Measurements from ENCODE around the gene DNASE1.
A peak's percentile ranks its signal among the peaks of the same experiment; 100 is the strongest.

DNASE1 gene

DNA sequence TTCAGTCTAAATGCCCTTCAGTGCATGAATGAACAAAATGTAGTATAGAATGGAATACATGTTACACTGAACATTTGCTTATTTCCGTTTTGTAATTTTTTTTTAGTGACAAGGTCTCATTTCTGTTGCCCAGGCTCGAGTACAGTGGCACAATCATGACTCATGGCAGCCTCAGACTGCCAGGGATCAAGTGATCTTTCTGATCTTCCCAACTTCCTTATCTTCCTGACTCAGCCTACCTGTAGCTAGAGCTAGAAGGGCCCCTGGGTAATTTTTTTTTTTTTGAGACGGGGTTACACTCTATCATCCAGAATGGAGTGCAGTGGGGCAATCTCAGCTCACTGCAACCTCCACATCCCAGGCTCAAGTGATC, 35.7 kb upstream of the DNASE1 start:
- no peaks in the 10 kb centered on the region for H3K27me3 ChIP-seq (ENCODE audit: insufficient read depth, low read length)
- H3K9me3 ChIP-seq (ENCODE audit: insufficient read depth, low read depth, low read length), result no peaks in the 10 kb centered on the region
- peaks cover 7% of the 10 kb centered on the region for H3K36me3 ChIP-seq (ENCODE audit: insufficient read depth, low read depth, low read length)
- H3K27ac ChIP-seq (ENCODE audit: low read length), result no peak overlapping the region
- H3K9ac ChIP-seq (ENCODE audit: low read depth, low read length), result no peak overlapping the region
- H3K4me3 ChIP-seq (ENCODE audit: low read length), result no peak overlapping the region
- no peaks in the 10 kb centered on the region for H3K4me1 ChIP-seq (ENCODE audit: insufficient read depth, low read length)

DNA sequence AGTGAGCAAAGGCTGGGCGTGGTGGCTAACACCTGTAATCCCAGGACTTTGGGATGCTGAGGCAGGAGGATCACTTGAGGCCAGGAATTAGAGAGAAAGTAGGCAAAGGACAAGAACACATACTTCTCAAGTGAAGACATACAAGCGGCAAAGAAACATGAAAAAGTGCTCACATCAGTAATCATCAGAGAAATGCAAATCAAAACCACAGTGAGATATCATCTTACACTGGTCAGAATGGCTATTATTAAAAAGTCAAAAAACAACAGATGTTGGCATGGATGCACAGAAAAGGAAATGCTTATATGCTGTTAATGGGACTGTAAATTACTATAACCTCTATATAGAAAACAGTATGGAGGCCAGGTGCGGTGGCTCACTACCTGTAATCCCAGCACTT, 30.8 kb upstream of the DNASE1 start:
- Histone ChIP-seq H3K27ac (ENCODE audit: low read length) (no peak overlapping the region), H3K9ac (ENCODE audit: low read depth, low read length) (no peak overlapping the region), H3K36me3 (ENCODE audit: insufficient read depth, low read depth, low read length) (no peaks in the 10 kb centered on the region), H3K4me1 (ENCODE audit: insufficient read depth, low read length) (no peaks in the 10 kb centered on the region), H3K27me3 (ENCODE audit: insufficient read depth, low read length) (no peaks in the 10 kb centered on the region), H3K4me3 (ENCODE audit: low read length) (no peak overlapping the region), H3K9me3 (ENCODE audit: insufficient read depth, low read depth, low read length) (no peaks in the 10 kb centered on the region)

DNA sequence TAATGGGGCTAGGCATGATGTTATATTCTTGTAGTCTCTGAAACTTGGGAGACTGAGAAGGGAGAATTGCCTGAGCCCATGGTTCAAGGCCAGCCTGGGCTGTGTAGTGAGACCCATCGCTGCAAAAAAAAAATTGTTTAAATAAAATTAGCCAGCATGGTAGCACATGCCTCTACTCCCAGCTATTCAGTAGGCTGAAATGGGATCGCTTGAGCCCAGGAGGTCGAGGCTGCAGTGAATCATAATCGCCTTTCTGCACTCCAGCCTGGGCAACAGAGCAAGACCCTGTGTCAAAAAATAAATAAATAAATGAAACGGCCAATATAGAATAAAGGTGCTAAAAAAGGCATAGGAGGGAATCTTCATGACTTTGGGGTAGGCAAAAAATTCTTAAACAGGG, 29.2 kb upstream of the DNASE1 start:
- Histone ChIP-seq H3K4me1 (ENCODE audit: insufficient read depth, low read length) (no peaks in the 10 kb centered on the region), H3K27me3 (ENCODE audit: insufficient read depth, low read length) (no peaks in the 10 kb centered on the region), H3K36me3 (ENCODE audit: insufficient read depth, low read depth, low read length) (no peaks in the 10 kb centered on the region), H3K4me3 (ENCODE audit: low read length) (no peak overlapping the region), H3K27ac (ENCODE audit: low read length) (no peak overlapping the region), H3K9me3 (ENCODE audit: insufficient read depth, low read depth, low read length) (no peaks in the 10 kb centered on the region), H3K9ac (ENCODE audit: low read depth, low read length) (no peak overlapping the region)

DNA sequence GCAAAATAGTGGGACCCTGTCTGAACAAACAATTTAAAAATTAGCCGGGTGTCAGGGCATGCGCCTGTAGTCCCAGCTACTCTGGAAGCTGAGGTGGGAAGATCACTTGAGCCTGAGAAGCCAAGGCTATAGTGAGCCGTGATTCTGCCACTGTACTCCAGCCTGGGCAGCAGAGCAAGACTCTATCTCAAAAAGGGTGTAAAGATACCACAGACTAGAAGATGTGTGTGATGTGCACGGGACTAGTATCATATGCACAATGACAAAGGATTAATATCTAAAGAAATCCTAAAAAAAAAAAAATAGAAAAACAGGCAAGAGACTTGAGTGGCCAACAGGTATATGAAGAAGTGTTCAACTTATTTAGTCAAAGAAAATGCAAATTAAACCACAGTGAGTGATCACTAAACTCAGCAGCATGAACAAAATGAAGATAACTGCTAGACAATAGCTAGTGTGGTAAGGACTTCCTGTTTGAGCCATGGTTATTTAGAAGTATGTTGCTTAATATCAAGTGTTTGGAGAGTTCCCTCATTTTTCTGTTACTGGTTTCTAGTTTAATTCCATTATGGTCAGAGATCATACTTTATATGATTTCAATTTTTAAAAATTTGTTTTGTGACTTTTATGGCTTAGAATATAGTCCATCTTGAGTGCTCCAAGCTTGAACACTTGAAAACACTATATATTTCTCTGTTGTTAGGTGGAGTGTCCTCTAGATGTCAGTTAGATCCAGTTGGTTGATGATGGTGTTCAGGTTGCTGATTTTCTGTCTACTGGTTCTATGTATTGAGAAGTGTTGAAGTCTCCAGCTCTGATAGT, 28.4 kb upstream of the DNASE1 start:
- H3K36me3 ChIP-seq (ENCODE audit: insufficient read depth, low read depth, low read length), result no peaks in the 10 kb centered on the region
- H3K9me3 ChIP-seq (ENCODE audit: insufficient read depth, low read depth, low read length), result no peaks in the 10 kb centered on the region
- no peak overlapping the region for H3K27ac ChIP-seq (ENCODE audit: low read length)
- H3K27me3 ChIP-seq (ENCODE audit: insufficient read depth, low read length), result no peaks in the 10 kb centered on the region
- no peak overlapping the region for H3K4me3 ChIP-seq (ENCODE audit: low read length)
- no peaks in the 10 kb centered on the region for H3K4me1 ChIP-seq (ENCODE audit: insufficient read depth, low read length)
- H3K9ac ChIP-seq (ENCODE audit: low read depth, low read length), result no peak overlapping the region

DNA sequence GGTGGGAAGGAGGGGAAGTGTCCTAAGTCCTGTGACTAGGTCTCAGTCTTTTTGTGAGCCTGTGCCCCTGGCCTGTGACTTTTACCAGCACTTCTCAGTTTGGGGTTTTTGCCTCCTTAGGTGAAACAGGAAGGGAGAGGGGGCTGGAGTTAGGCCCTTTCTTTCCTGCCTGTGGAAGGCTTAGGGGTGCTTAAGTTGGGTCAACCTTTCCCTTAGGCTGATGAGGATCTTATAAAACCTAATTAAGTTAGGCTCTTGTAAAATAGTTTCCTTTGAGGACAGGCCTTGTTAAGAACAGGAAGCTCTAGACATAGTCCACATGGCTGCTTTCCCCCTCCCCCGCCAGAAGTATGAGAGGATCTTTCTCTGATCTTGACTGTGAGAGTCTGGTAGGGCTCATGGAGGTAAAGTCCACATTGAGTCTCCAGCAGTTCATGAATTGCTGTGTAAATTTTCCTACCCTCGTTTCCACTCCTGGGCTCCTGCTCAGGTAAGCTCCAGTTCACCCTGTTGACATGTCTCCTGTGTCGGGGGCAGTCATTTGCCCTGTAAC, 17.0 kb upstream of the DNASE1 start:
- Histone ChIP-seq H3K27me3 (ENCODE audit: insufficient read depth, low read length) (no peaks in the 10 kb centered on the region), H3K36me3 (ENCODE audit: insufficient read depth, low read depth, low read length) (no peaks in the 10 kb centered on the region), H3K4me3 (ENCODE audit: low read length) (no peak overlapping the region), H3K9ac (ENCODE audit: low read depth, low read length) (peak overlapping the region; percentile 55; the same call in 1 of the 2 replicates), H3K9me3 (ENCODE audit: insufficient read depth, low read depth, low read length) (no peaks in the 10 kb centered on the region), H3K27ac (ENCODE audit: low read length) (peak overlapping the region; percentile 35), H3K4me1 (ENCODE audit: insufficient read depth, low read length) (peaks cover 16% of the 10 kb centered on the region; the same call in 1 of the 2 replicates)

DNA sequence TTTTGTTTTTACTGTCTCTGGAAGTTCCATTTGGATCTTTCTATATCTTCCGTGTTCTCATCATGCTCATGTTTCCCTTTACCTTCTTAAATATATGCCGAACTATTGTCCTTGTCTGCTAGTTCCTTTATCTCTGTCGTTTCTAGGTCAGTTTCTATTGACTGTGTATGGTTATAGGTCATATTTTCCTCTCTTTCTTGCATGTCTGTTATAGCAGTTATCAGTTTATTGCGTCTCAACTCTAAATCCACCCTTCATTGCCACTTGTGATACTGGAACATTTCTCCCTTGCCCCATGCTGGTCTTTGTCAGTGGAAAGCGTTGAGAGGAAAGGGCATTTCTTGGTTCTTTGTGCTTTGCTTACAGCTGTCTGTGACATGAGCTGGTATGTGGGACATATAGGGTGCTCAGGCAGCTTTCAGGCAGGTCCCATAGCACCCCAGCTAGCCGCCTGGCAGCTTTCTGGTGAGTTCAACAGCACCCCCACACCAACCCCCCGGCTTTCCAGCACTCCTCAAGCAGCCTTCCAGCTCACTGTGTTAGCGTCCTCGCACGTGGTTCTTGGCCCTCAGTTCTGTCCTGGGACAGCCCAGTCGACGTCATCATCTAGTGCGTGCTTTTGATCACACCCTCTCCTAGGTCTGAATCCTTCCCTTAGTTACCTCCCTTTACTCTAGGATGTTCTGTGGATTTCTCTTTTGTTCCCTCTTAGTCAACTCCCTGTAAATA, 15.4 kb upstream of the DNASE1 start:
- Histone ChIP-seq H3K4me3 (ENCODE audit: low read length) (no peak overlapping the region), H3K36me3 (ENCODE audit: insufficient read depth, low read depth, low read length) (no peaks in the 10 kb centered on the region), H3K9me3 (ENCODE audit: insufficient read depth, low read depth, low read length) (no peaks in the 10 kb centered on the region), H3K9ac (ENCODE audit: low read depth, low read length) (peak overlapping the region; percentile 22; the same call in 1 of the 2 replicates), H3K27ac (ENCODE audit: low read length) (no peak overlapping the region), H3K27me3 (ENCODE audit: insufficient read depth, low read length) (no peaks in the 10 kb centered on the region), H3K4me1 (ENCODE audit: insufficient read depth, low read length) (peaks cover 16% of the 10 kb centered on the region; the same call in 1 of the 2 replicates)

DNA sequence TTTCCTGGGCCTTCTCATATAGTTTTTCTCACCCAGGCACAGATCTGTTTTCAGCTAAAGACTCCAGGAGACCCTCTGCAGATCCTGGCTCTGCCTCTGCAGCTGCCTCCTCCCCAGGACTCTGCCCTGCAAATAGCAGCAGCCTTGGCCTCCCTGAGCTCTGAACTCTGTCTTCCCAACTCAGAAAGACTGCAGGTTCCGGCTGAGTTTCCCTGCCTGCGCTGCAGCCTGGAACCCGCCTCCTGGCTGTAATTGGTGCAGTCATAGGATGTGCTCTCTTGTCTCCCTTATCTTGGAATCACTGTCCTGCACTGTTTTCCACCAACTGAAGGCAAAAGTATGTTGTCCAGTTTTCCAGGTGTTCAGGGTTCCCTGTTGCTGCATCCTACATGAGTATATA, 14.3 kb upstream of the DNASE1 start:
- Histone ChIP-seq H3K4me1 (ENCODE audit: insufficient read depth, low read length) (peaks cover 21% of the 10 kb centered on the region), H3K27ac (ENCODE audit: low read length) (no peak overlapping the region), H3K9ac (ENCODE audit: low read depth, low read length) (0 out of 2 replicates have a peak overlapping the region, but pooled peaks have one; percentile 12), H3K9me3 (ENCODE audit: insufficient read depth, low read depth, low read length) (no peaks in the 10 kb centered on the region), H3K4me3 (ENCODE audit: low read length) (no peak overlapping the region), H3K27me3 (ENCODE audit: insufficient read depth, low read length) (no peaks in the 10 kb centered on the region), H3K36me3 (ENCODE audit: insufficient read depth, low read depth, low read length) (no peaks in the 10 kb centered on the region)

DNA sequence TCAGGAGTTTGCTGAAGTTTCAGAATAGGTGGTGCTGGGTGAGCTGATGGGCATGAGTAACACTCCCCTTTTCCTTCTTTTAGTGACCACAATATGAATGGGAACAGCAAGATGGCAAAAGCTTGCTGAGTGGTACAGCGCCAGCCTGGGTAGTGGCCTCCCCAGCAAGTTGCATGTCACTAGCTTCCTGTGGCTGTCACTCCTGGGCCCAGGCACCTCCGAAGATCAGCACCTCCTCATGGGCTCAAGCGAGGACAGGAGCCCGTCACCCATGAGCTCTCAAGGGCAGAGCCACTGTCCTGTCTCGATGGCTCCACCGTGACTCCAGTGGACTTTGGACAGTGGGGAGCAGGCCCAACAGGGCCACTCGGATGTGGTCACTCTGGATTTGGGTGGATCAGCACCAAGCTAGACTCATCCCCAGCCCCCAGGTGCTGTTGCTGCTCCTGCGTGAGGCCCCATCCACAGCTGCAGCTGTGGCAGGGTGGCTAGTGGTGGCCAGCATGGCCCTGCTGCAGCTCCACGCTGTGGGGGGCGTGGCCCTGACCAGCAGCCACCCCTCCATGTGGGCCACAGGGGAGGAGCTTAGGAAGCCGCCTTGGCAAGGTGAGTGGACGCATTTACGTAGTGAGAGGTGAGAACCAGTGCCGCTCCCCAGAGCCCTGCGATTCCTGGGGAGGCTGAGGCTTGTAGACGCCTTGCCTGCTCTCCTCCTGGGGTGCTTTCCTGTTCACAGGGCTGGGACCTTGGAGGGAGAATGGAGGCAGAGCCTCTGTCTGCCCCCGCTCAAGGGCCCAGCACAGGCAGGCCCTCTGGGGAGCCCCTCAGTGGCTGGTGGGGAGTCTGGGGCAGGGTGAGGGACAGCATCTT, 13.6 kb upstream of the DNASE1 start:
- no peak overlapping the region for H3K4me3 ChIP-seq (ENCODE audit: low read length)
- no peaks in the 10 kb centered on the region for H3K27me3 ChIP-seq (ENCODE audit: insufficient read depth, low read length)
- no peaks in the 10 kb centered on the region for H3K36me3 ChIP-seq (ENCODE audit: insufficient read depth, low read depth, low read length)
- no peak overlapping the region for H3K27ac ChIP-seq (ENCODE audit: low read length)
- H3K9ac ChIP-seq (ENCODE audit: low read depth, low read length), result no peak overlapping the region
- peaks cover 27% of the 10 kb centered on the region for H3K4me1 ChIP-seq (ENCODE audit: insufficient read depth, low read length)
- H3K9me3 ChIP-seq (ENCODE audit: insufficient read depth, low read depth, low read length), result no peaks in the 10 kb centered on the region

DNA sequence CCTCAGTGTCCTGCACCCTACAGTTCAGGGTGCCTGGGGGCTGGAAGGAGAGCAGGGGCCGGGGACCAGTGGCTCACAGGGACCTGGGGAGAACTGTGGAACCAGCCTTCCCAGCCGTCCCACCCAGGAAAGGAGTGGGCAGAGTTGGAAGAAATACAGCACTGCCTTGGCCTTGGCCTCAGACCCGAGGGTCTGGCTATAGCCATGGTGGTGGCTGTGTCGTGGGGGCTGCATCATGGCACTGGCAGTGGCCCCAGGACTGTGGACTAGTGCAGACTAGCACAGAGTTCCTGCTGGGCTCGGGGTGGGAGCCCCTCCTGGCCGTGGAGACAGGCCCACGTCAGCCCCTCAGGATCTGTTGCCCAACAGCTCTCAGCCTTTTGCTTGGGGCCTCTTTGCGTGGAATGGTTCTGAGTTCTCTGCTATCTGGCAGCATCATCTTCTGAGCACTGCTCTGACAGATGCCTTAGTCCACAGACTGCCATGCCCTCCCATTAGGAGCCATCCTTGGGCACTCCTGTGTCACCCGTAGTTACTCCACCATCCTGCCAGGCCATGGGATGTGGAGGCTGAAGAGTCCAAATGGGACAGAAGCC, 12.6 kb upstream of the DNASE1 start:
- Histone ChIP-seq H3K36me3 (ENCODE audit: insufficient read depth, low read depth, low read length) (no peaks in the 10 kb centered on the region), H3K9me3 (ENCODE audit: insufficient read depth, low read depth, low read length) (no peaks in the 10 kb centered on the region), H3K4me3 (ENCODE audit: low read length) (no peak overlapping the region), H3K27me3 (ENCODE audit: insufficient read depth, low read length) (no peaks in the 10 kb centered on the region), H3K9ac (ENCODE audit: low read depth, low read length) (no peak overlapping the region), H3K27ac (ENCODE audit: low read length) (no peak overlapping the region), H3K4me1 (ENCODE audit: insufficient read depth, low read length) (peaks cover 35% of the 10 kb centered on the region)

DNA sequence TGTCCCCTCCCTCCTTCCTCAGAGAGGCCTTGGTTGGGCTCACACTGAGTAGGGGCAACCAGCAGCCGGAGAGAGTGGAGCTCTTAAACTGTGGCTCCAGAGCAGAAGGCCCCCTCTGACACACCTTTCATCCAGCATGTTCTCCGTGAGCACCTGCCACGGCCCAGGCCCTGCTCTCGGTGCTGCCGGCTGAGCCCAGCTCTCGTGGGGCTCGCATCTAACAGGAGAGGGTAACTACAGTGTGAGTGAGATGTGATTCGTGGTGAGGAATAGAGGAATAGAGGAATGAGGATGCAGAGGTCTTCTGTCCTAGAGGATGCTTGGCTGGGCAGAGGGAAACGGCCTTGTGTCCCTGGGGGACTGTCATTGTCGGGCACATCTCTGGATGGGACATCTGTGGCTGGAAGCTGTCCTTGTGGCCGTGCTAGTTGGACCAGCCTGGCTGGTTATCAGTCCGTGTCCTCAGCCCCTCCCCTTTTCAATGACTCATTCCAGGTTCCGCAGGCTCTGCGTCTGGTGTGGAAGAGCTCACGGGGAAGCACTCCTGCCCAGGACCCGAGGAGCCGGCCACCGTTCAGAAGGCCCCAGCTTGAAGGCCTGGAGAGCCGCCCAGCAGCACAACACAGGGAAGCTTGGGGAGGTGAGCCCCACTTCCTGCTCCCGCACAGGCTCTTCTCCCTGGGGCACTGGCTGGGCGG, 11.9 kb upstream of the DNASE1 start:
- Histone ChIP-seq H3K4me3 (ENCODE audit: low read length) (no peak overlapping the region), H3K4me1 (ENCODE audit: insufficient read depth, low read length) (peaks cover 31% of the 10 kb centered on the region), H3K27ac (ENCODE audit: low read length) (no peak overlapping the region), H3K27me3 (ENCODE audit: insufficient read depth, low read length) (no peaks in the 10 kb centered on the region), H3K9ac (ENCODE audit: low read depth, low read length) (no peak overlapping the region), H3K36me3 (ENCODE audit: insufficient read depth, low read depth, low read length) (no peaks in the 10 kb centered on the region), H3K9me3 (ENCODE audit: insufficient read depth, low read depth, low read length) (no peaks in the 10 kb centered on the region)
